Lower lobe of right lung (tissue), 2 donors: Measurements from ENCODE around the gene LRRC15. TPM values are rescaled to one million over a fixed set of nuclear protein-coding genes. Genes with fewer than 3 reads are reported as not detected.

Experiments
- ATAC-seq, 2 donors: fragments of 200-7000 bp; cut with Tn5 transposase; one replicate each; pipeline ENCODE4 v1.9.1; 2020 to 2022; ENCODE audit warnings: mild to moderate bottlenecking in 2 of 2, moderate library complexity in 2 of 2
- DNase-seq: peaks from one replicate; pipeline ENCODE4 v3.0.0-alpha.2; 2020
- H3K27ac ChIP-seq: fragments of 200-600 bp; one replicate; pipeline ENCODE4 v1.8.0; 2022
- H3K27me3 ChIP-seq: fragments of 200-600 bp; one replicate; pipeline ENCODE4 v1.8.0; 2022; ENCODE audit warnings: low read depth
- H3K36me3 ChIP-seq: fragments of 200-600 bp; one replicate; pipeline ENCODE4 v1.8.0; 2022; ENCODE audit warnings: mild to moderate bottlenecking
- H3K4me1 ChIP-seq: fragments of 200-600 bp; one replicate; pipeline ENCODE4 v1.8.0; 2022
- H3K4me3 ChIP-seq: fragments of 200-600 bp; one replicate; pipeline ENCODE4 v1.8.0; 2022; ENCODE audit warnings: mild to moderate bottlenecking
- H3K9me3 ChIP-seq: fragments of 200-600 bp; one replicate; pipeline ENCODE4 v1.8.0; 2022
- intact Hi-C: fragments of 100-400 bp; cut with DNase I; formaldehyde crosslinking; loops from one replicate; pipeline ENCODE4 v1.11.0; 2022
- total RNA-seq: library from RNA; stranded (reverse); fragmentation: NEBNext Ultra II Directional; extraction: Animal tissue kit (Norgen Biotek cat#: 25700); gene quantifications from one replicate; pipeline ENCODE4 v1.2.1, GENCODE V29; 2021
- TF ChIP-seq, protein P1 (sequence below): fragments of 200-600 bp; IDR thresholded peaks from one replicate; pipeline ENCODE4 v1.8.0; 2022; ENCODE audit warnings: antibody characterized with exemption, mild to moderate bottlenecking
- donor health status: DM: no; HTN: yes; CAD: no; lungs with severe emphysema.

The LRRC15 gene
- total RNA-seq, 1 donor from 2014 or later, result 0.24 TPM

DNA sequence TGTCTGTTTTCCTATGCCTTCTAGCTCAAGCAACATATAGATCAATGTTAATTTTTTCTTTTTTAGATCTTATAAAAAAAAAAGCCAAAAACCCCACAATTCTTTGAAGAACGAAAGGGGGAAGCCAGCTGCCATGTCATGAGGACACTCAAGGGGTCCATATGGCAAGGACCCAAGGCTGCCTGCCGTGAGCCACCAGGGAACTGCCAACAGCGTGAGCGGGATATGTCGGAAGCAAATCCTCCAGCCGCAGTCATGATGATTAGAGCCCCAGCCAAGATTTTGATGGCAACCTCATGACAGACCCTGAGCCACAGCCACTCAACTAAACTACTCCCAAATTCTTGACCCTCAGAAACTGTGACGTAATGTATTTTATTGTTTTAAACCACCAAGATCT, 23.0 kb upstream of the LRRC15 start:
- intact Hi-C loops, result loop anchor here (10.0 kb wide), 1 partner anchor 48 kb away; no protein-coding TSS in a partner anchor
- H3K36me3 ChIP-seq, result no peaks in the 10 kb centered on the region
- DNase-seq, result no peak
- no peaks in the 10 kb centered on the region for H3K9me3 ChIP-seq
- ATAC-seq, result no peak
- no peak overlapping the region for H3K4me3 ChIP-seq
- TF ChIP-seq, protein P1, sequence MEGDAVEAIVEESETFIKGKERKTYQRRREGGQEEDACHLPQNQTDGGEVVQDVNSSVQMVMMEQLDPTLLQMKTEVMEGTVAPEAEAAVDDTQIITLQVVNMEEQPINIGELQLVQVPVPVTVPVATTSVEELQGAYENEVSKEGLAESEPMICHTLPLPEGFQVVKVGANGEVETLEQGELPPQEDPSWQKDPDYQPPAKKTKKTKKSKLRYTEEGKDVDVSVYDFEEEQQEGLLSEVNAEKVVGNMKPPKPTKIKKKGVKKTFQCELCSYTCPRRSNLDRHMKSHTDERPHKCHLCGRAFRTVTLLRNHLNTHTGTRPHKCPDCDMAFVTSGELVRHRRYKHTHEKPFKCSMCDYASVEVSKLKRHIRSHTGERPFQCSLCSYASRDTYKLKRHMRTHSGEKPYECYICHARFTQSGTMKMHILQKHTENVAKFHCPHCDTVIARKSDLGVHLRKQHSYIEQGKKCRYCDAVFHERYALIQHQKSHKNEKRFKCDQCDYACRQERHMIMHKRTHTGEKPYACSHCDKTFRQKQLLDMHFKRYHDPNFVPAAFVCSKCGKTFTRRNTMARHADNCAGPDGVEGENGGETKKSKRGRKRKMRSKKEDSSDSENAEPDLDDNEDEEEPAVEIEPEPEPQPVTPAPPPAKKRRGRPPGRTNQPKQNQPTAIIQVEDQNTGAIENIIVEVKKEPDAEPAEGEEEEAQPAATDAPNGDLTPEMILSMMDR, result no peak
- H3K27me3 ChIP-seq, result peaks cover 18% of the 10 kb centered on the region
- peaks cover 17% of the 10 kb centered on the region for H3K4me1 ChIP-seq
- H3K27ac ChIP-seq, result no peak overlapping the region

DNA sequence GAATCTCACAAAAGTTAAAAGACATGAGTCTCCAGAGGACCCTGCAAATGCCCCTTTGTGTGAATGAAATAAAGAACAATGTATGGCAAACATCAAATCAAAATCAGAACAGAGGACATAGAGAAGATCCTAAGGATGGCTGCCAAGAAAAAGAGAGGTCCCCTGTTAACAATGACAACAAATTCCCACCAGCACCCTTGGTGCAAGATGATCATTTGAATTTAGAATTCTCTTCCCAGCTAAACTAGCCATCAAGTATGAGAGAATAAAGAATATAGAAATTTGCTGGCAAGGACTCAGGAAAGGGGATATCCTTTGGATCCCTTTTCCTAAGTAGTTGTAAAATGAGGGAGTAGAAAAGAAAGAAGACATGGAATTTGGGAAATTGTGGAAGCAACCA, 21.3 kb upstream of the LRRC15 start:
- no peaks in the 10 kb centered on the region for H3K9me3 ChIP-seq
- intact Hi-C loops, result loop anchor here (10.0 kb wide), 1 partner anchor 46 kb away; no protein-coding TSS in a partner anchor
- H3K4me1 ChIP-seq, result no peaks in the 10 kb centered on the region
- no peak for ATAC-seq
- no peak overlapping the region for H3K27ac ChIP-seq
- H3K27me3 ChIP-seq, result peaks cover 7% of the 10 kb centered on the region
- H3K36me3 ChIP-seq, result no peaks in the 10 kb centered on the region
- DNase-seq, result no peak
- no peak overlapping the region for H3K4me3 ChIP-seq
- TF ChIP-seq, protein P1, result no peak

DNA sequence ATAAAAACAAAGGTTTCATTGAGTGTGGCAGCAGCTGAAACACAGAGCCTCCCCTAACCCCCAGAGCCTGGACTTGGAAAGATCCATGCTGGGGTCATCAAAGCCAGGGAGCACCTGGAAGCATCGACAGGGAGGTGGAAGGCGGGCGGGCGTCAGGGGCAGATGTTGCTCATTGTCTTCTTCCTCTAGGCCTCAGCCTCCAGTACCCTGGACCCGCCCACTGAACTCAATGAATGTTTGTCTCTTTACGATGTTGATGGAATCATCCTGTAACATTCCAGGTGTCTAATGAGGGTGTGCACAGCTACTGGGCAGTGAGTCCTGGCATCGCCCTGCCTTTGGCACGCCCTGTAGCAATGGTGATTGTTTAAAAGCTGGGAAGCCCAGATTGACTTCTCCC, 19.7 kb upstream of the LRRC15 start:
- Histone ChIP-seq H3K27me3 (peaks cover 7% of the 10 kb centered on the region), H3K9me3 (no peaks in the 10 kb centered on the region), H3K36me3 (no peaks in the 10 kb centered on the region), H3K4me1 (no peaks in the 10 kb centered on the region), H3K4me3 (no peak overlapping the region), H3K27ac (no peak overlapping the region)
- ATAC-seq (no peak), DNase-seq (no peak)
- TF ChIP-seq, protein P1, result no peak
- intact Hi-C loops, result no loop called here

DNA sequence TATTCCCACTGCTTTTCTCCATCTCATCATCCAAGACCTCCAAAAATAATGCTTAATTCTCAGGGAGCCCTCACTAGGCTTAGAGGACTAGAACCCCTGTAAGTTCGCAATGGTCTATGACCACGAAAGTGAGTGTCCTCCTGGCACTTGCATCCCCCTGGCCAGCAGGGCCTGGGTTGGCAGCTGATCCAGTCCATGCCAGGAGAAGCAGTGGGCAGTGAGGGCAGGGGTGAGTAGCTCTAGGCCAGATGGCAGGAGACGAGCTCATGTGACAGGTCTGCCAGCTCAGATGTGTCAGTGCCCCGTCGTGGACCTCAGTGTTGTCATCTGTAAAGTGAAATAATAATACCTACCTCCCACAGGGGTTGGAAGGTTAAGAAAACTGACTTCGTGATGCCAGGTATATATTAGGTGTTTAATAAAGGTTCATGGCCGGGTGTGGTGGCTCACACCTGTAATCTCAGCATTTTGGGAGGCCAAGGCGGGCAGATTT, 18.4 kb upstream of the LRRC15 start:
- ATAC-seq, result no peak
- Histone ChIP-seq H3K36me3 (no peaks in the 10 kb centered on the region), H3K4me3 (no peak overlapping the region), H3K4me1 (no peaks in the 10 kb centered on the region), H3K9me3 (no peaks in the 10 kb centered on the region), H3K27me3 (peaks cover 7% of the 10 kb centered on the region), H3K27ac (no peak overlapping the region)
- TF ChIP-seq, protein P1, result no peak
- DNase-seq, result no peak
- intact Hi-C loops, result no loop called here

DNA sequence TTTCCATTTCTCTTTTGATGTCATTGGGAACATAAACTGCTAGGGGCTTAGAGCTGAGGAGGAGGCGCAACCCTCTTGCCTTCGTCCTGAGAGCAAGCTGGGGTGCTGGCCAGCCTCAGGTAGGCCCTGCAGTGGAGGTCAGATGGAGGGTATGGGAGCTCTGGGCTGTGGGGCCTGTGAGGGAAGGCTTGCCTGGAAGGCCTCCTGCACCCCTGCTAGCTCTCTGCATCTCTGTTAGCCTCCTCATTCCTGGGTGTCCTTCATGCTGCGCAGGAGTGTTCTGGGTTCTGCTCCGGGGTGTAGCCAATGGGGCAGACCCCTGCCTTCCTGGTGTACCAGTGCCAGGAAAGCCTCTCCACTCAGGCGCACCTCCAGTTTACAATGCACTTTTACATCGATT, 17.7 kb upstream of the LRRC15 start:
- no peaks in the 10 kb centered on the region for H3K9me3 ChIP-seq
- no peak overlapping the region for H3K27ac ChIP-seq
- H3K27me3 ChIP-seq, result peaks cover 7% of the 10 kb centered on the region
- intact Hi-C loops, result no loop called here
- no peak overlapping the region for H3K4me3 ChIP-seq
- H3K36me3 ChIP-seq, result no peaks in the 10 kb centered on the region
- DNase-seq (no peak), ATAC-seq (no peak)
- TF ChIP-seq, protein P1, result no peak
- no peaks in the 10 kb centered on the region for H3K4me1 ChIP-seq

DNA sequence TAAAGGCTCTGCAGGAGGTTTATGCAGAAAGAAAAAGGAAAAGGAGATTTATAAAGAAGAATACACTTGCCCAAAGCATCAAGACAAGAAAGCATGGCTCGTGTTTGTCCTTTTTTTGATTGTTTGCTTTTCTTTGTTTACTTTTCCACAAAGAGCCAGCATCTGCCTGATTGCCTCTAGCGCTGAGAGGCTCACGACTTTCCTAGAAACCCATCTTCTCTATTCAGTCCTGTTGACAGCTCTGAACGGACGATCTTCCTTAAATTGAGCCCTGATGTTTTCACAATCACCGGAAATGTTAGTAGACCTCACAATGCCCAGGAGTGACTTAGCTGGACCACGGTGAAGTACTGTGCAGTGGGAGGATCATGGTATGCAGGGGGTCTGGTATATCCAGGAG, 17.1 kb upstream of the LRRC15 start:
- H3K27ac ChIP-seq, result no peak overlapping the region
- H3K4me3 ChIP-seq, result no peak overlapping the region
- H3K9me3 ChIP-seq, result no peaks in the 10 kb centered on the region
- ATAC-seq, result no peak
- DNase-seq, result no peak
- H3K36me3 ChIP-seq, result no peaks in the 10 kb centered on the region
- H3K4me1 ChIP-seq, result peaks cover under 1% of the 10 kb centered on the region
- TF ChIP-seq, protein P1, result no peak
- intact Hi-C loops, result no loop called here
- H3K27me3 ChIP-seq, result peaks cover 1% of the 10 kb centered on the region
